Duodenal mucosa (tissue), 2 donors: Measurements from ENCODE around the gene PMM1.

Experiments
- H3K27ac ChIP-seq: one replicate; pipeline ENCODE4 v1.7.0; 2013; ENCODE audit warnings: low read depth, low read length
- H3K27me3 ChIP-seq, 2 donors: one replicate each; pipeline ENCODE4 v1.7.0; 2013; ENCODE audit warnings: low read length in 2 of 2, control low read depth in 1 of 2; ENCODE audit not compliant: insufficient read depth in 2 of 2, control insufficient read depth in 1 of 2
- H3K36me3 ChIP-seq, 2 donors: one replicate each; pipeline ENCODE4 v1.7.0; 2013; ENCODE audit warnings: low read length in 2 of 2, control low read depth in 1 of 2; ENCODE audit not compliant: insufficient read depth in 2 of 2, control insufficient read depth in 1 of 2
- H3K4me1 ChIP-seq, 2 donors: one replicate each; pipeline ENCODE4 v1.7.0; 2013; ENCODE audit warnings: low read length in 2 of 2, control low read depth in 1 of 2; ENCODE audit not compliant: insufficient read depth in 2 of 2, control insufficient read depth in 1 of 2
- H3K4me3 ChIP-seq, 2 donors: one replicate each; pipeline ENCODE4 v1.7.0; 2013; ENCODE audit warnings: low read length in 2 of 2, low read depth in 1 of 2
- H3K9ac ChIP-seq, 2 donors: one replicate each; pipeline ENCODE4 v1.7.0; 2013; ENCODE audit warnings: low read length in 2 of 2, low read depth in 1 of 2
- H3K9me3 ChIP-seq, 2 donors: one replicate each; pipeline ENCODE4 v1.7.0; 2013; ENCODE audit warnings: low read length in 2 of 2, control low read depth in 1 of 2; ENCODE audit not compliant: control insufficient read depth in 1 of 2

PMM1 gene

GRCh38 chr22:41621099-41621910, 31.7 kb upstream of the PMM1 start, which contains the start of gene XRCC6:
Gene XRCC6 (plus strand): TSS chr22:41621295. CDS start chr22:41622005, 710 bp downstream.
- Histone ChIP-seq H3K9ac (peak within 1 kb of the TSS; percentile 95 to 100), H3K4me1 (peaks cover 17 to 29% of the 10 kb centered on the region in 2 donors), H3K27me3 (no peaks in the 10 kb centered on the region)

DNA sequence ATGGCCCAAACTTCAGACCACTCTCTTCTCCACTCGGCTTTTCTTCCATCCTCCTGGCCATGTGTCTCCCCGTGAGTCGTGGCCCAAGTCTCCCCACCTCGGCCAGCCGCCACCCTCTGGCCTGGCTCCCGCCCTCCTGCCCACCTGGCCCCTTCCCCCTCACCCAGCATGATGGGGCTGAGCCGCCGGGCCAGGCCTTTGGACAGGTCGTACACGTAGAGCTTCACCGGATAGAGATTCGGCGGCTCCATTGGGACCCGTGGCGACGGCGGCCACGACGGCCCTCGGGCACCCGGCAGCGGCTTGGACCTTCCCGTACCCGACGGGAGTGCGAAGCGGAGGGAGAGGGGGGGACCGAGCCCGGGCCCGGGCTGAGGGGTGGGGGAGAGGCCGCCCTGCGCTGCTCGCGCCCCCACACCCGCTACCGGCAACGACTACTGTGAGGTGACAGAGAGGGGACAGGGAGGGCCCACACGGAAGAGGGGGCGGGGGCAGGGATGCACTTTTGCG, 31.0 kb upstream of the PMM1 start, which contains the start of gene DESI1:
Gene DESI1 (minus strand): TSS at position 455 of the 510 bp plus-strand sequence. CDS start 204 bp downstream, at position 251.
- Histone ChIP-seq H3K36me3 (peaks cover 0 to 24% of the 10 kb centered on the region in 2 donors), H3K4me1 (peaks cover 17 to 29% of the 10 kb centered on the region in 2 donors), H3K4me3 (peak within 1 kb of the TSS; percentile 88 to 98), H3K27ac (peak within 1 kb of the TSS; percentile 98), H3K9ac (peak within 1 kb of the TSS; percentile 95 to 100), H3K9me3 (no peaks in the 10 kb centered on the region), H3K27me3 (no peaks in the 10 kb centered on the region)

More at GRCh38 chr22:41621099-41621910, 31.7 kb upstream of the PMM1 start, which contains the start of gene XRCC6:
- Histone ChIP-seq H3K27ac (peak within 1 kb of the TSS; percentile 98), H3K36me3 (peaks cover 0 to 29% of the 10 kb centered on the region in 2 donors), H3K4me3 (peak within 1 kb of the TSS; percentile 88 to 98), H3K9me3 (no peaks in the 10 kb centered on the region)

- Histone ChIP-seq H3K9me3 (no peaks in the 10 kb centered on the region), H3K27me3 (no peaks in the 10 kb centered on the region), H3K27ac (peak overlapping the region; percentile 98), H3K4me3 (peak overlapping the region; percentile 88 to 95), H3K4me1 (peaks cover 17 to 29% of the 10 kb centered on the region in 2 donors), H3K36me3 (peaks cover 0 to 19% of the 10 kb centered on the region in 2 donors), H3K9ac (peak overlapping the region; percentile 95 to 100)
These were observed 30.4 kb upstream of the PMM1 start for GRCh38 chr22:41619979-41620588.

GRCh38 chr22:41613456-41613855, 23.8 kb upstream of the PMM1 start:
- no peak overlapping the region for H3K9ac ChIP-seq
- no peak overlapping the region for H3K27ac ChIP-seq
- peaks cover 0 to 4% of the 10 kb centered on the region in 2 donors for H3K36me3 ChIP-seq
- no peak overlapping the region for H3K4me3 ChIP-seq
- H3K27me3 ChIP-seq, result no peaks in the 10 kb centered on the region
- peaks cover 0 to 5% of the 10 kb centered on the region in 2 donors for H3K4me1 ChIP-seq
- H3K9me3 ChIP-seq, result no peaks in the 10 kb centered on the region

DNA sequence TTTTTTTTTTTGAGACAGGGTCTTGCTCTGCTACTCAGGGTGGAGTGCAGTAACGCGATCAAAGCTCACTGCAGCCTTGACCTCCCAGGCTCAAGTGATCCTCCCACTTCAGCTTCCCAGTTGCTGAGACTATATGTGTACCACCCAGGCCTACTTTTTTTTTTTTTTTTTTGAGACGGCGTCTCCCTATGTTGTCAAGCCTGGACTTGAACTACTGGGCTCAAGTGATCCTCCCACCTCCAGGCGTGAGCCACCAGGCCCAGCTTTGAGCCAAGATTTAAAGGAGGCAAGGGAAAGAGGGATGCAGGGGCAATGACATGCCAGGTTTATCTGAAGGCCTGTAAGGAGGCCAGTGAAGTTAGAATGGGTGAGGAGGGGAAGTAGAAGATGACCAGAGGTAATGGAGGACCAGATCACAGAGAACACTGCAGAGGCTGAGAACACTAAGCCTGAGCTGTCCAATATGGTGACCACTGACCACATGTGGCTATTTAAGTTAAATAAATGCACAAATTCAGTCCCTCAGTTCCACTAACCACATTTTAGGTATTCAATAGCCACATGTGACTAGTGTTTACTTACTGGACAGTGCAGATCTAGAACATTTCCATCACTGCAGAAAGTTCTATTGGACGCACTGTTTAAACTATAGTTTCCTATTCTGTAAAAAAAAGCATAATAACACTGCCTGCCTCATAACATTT, 23.1 kb upstream of the PMM1 start:
- Histone ChIP-seq H3K9ac (no peak overlapping the region), H3K27me3 (no peaks in the 10 kb centered on the region), H3K4me3 (no peak overlapping the region), H3K36me3 (peaks cover 0 to 4% of the 10 kb centered on the region in 2 donors), H3K4me1 (peaks cover 0 to 3% of the 10 kb centered on the region in 2 donors), H3K9me3 (no peaks in the 10 kb centered on the region), H3K27ac (no peak overlapping the region)

DNA sequence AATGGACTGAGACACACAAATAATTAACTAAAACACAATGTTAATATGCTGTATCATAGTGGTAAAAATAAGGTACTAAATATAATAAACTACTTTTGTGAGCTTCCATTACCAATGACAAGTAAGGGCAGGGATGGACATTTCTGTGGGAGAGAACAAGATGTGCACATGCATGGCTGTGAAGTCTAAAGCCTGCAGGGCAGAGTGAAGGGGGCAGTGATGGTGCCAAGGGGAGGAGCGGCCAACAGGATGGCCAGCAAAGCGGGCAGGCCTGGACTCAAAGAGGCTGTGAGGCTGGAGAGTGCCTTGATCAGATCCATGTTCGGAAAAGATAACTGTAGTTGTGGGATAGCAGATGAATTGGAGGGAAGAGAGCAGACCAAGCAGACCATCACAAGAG, 18.7 kb upstream of the PMM1 start:
- Histone ChIP-seq H3K27ac (no peak overlapping the region), H3K36me3 (peaks cover 11 to 42% of the 10 kb centered on the region in 2 donors), H3K27me3 (no peaks in the 10 kb centered on the region), H3K4me3 (no peak overlapping the region), H3K9me3 (no peaks in the 10 kb centered on the region), H3K9ac (no peak overlapping the region), H3K4me1 (no peaks in the 10 kb centered on the region)

DNA sequence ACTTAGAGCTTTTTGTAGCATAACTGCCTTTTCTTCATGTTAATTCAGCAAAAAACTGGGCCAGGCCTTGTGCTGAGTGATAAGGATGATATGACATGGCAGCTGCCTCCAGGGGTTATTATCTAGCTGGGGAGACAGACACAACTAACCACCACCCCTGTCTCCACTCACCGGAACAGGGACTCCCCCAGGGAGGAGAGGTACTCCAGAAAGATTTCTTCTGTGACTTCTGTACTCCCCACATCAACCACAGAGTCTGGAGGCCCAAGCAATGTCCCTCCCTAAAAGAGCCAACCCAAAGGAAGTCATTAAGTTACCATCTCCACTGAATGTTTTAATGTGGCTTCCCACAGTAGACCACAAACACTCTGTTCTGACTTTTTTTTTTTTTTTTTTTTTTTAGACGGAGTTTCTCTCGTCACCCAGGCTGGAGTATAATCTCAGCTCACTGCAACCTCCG, 14.3 kb upstream of the PMM1 start:
- H3K9me3 ChIP-seq, result no peaks in the 10 kb centered on the region
- no peak overlapping the region for H3K9ac ChIP-seq
- no peaks in the 10 kb centered on the region for H3K27me3 ChIP-seq
- H3K36me3 ChIP-seq, result peaks cover 29 to 64% of the 10 kb centered on the region in 2 donors
- no peaks in the 10 kb centered on the region for H3K4me1 ChIP-seq
- no peak overlapping the region for H3K27ac ChIP-seq
- no peak overlapping the region for H3K4me3 ChIP-seq

DNA sequence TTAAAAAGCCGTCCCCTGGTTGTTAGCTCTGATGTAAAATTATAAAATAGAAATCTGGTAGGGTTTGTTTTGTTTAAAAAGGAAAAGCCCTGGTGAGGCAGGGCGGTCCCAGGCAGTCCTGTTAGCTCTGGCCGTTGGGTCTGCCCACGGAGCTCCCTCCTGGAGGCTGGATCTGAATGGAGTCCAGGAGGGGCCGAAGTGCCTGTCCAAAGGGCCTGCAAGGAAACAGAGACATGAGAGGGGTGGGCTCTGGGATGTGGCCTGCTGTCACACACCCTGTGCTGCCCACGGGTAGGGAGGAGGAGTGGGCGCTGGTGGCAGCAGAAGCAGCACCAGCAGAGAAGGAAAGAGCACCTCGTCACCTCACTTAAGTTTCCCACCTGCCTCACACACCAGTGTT, 11.3 kb upstream of the PMM1 start:
- Histone ChIP-seq H3K4me3 (no peak overlapping the region), H3K36me3 (peaks cover 29 to 54% of the 10 kb centered on the region in 2 donors), H3K9ac (no peak overlapping the region), H3K9me3 (no peaks in the 10 kb centered on the region), H3K4me1 (peaks cover 6 to 8% of the 10 kb centered on the region in 2 donors), H3K27ac (no peak overlapping the region), H3K27me3 (no peaks in the 10 kb centered on the region)

DNA sequence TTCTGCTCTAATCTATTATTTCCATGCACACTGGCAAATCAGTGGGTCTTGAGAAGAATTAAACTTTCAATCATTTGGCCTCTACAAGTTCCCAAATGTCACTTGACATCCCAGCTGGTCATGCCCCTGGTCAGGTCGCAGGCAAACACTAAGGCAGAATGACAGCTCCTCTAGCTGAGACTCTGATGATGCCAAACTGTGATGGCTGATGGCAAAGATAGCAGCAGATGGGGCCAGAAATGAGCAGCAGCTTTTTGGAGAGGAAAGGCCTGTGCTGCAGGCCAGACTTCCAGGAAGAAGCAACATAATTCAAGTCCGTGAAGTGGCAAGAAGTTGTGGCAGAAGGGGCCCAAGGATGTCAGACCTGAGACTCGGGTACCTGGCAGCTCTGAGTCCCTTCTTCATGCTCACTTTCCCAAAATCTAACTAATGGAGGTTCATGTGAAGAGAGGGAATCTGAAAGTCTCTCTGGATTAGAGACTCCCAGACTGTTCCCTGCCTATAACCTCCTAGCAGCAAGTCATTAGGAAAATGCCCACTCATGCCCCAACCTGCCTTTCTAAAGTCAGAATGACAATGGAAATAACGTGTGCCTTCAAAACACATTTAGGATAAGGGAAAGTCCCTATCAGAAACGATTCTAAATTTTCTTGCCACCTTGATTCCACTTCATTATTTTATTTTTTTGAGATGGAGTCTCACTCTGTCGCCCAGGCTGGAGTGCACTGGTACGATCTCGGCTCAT, 9.4 kb upstream of the PMM1 start:
- Histone ChIP-seq H3K4me3 (no peak overlapping the region), H3K27ac (no peak overlapping the region), H3K36me3 (peaks cover 18 to 36% of the 10 kb centered on the region in 2 donors)

More for the DNA sequence above, 9.4 kb upstream of the PMM1 start:
- H3K9me3 ChIP-seq, result no peaks in the 10 kb centered on the region
- no peak overlapping the region for H3K9ac ChIP-seq
- H3K27me3 ChIP-seq, result no peaks in the 10 kb centered on the region
- peaks cover 6 to 8% of the 10 kb centered on the region in 2 donors for H3K4me1 ChIP-seq
